HepG2 (cell line): Measurements from ENCODE around the gene DUSP7. TPM values are rescaled to one million over a fixed set of nuclear protein-coding genes. Genes with fewer than 3 reads are reported as not detected.

Experiments used
- ATAC-seq: fragments of 200-7000 bp; cut with Tn5 transposase; 3 replicates; pipeline ENCODE4 v1.9.1; 2020; ENCODE audit warnings: mild to moderate bottlenecking, moderate library complexity
- BruUV-seq: library from RNA; stranded (reverse); fragments of 400-500 nt; replicated peaks from 2 replicates; lab custom pipeline; 2021; lab: Mats Ljungman, UMichigan
- CTCF ChIA-PET: fragments of 300-600 bp; formaldehyde crosslinking; extraction: SDS; loops from one replicate; lab custom pipeline; 2021; ENCODE audit warnings: low total read pairs, inconsistent platforms, low intra/inter-chr PET ratio; lab: Yijun Ruan, JAX
- POLR2A ChIA-PET: fragments of 350-600 bp; sonication (Branson Sonifier 250); formaldehyde crosslinking; loops from one replicate; lab custom pipeline; 2020; ENCODE audit warnings: antibody characterized with exemption, inconsistent platforms; lab: Yijun Ruan, JAX
- DNase-seq: peaks from one replicate; pipeline ENCODE4 v3.0.0-alpha.2; 2015; ENCODE audit warnings: low spot score
- FAIRE-seq: peaks from 3 replicates; lab custom pipeline; 2011; peaks lifted over from hg19 to GRCh38; lab: Jason Lieb, UNC
- H2AFZ ChIP-seq: one replicate; pipeline ENCODE4 v1.6.1; 2011; ENCODE audit warnings: low read length, inconsistent platforms
- H3K27ac ChIP-seq: fragments of 300-600 bp; 3 replicates; pipeline ENCODE4 v1.8.0; 2011; ENCODE audit warnings: mixed run types, mild to moderate bottlenecking, mixed read lengths, low read length, inconsistent platforms; ENCODE audit not compliant: insufficient read depth; ENCODE audit errors: extremely low read length
- H3K27me3 ChIP-seq, 2 experiments: fragments of 200-600 bp in 1 of 2; 2 replicates in 1 of 2; 3 replicates in 1 of 2; pipeline versions ENCODE4 v1.6.0 to v1.8.0; 2011; ENCODE audit warnings: low read length in 2 of 2, mild to moderate bottlenecking in 2 of 2, moderate library complexity in 2 of 2, inconsistent platforms in 1 of 2; ENCODE audit not compliant: insufficient read depth in 2 of 2, control insufficient read depth in 1 of 2
- H3K36me3 ChIP-seq, 2 experiments: fragments of 200-600 bp in 1 of 2; replicated peaks in 1 of 2; 2 replicates in 1 of 2; 3 replicates in 1 of 2; pipeline versions ENCODE4 v1.5.1 to v1.8.0; 2011; ENCODE audit warnings: low read length in 2 of 2, inconsistent platforms in 1 of 2; ENCODE audit not compliant: insufficient read depth in 2 of 2, control insufficient read depth in 1 of 2
- H3K4me1 ChIP-seq: 2 replicates; pipeline ENCODE4 v1.5.1; 2012; ENCODE audit warnings: low read length, inconsistent platforms; ENCODE audit not compliant: insufficient read depth
- H3K4me2 ChIP-seq: 2 replicates; pipeline ENCODE4 v1.6.0; 2011; ENCODE audit warnings: low read depth, low read length, inconsistent platforms
- H3K4me3 ChIP-seq, 3 experiments: fragments of 200-600 bp in 1 of 3; sonication (generic), shearing (Covaris generic) in 1 of 3; replicated peaks in 1 of 3; 2 replicates each; pipeline ENCODE4 v1.5.1; 2011 to 2016; ENCODE audit warnings: low read length in 3 of 3, inconsistent platforms in 2 of 3, low read depth in 2 of 3, mild to moderate bottlenecking in 2 of 3, control low read depth in 1 of 3, mixed read lengths in 1 of 3; ENCODE audit not compliant: insufficient read depth in 1 of 3
- H3K79me2 ChIP-seq: one replicate; pipeline ENCODE4 v1.6.1; 2011; ENCODE audit warnings: low read length, inconsistent platforms; ENCODE audit not compliant: insufficient read depth
- H3K9ac ChIP-seq: 2 replicates; pipeline ENCODE4 v1.6.0; 2011; ENCODE audit warnings: mild to moderate bottlenecking, low read depth, low read length, inconsistent platforms; ENCODE audit not compliant: insufficient read depth
- H3K9me3 ChIP-seq: 2 replicates; pipeline ENCODE4 v1.5.1; 2012; ENCODE audit warnings: mild to moderate bottlenecking, low read length
- H4K20me1 ChIP-seq: 2 replicates; pipeline ENCODE4 v1.6.0; 2011; ENCODE audit warnings: inconsistent platforms, mild to moderate bottlenecking, low read length, moderate library complexity; ENCODE audit not compliant: insufficient read depth
- ATRX ChIP-seq: sonication (generic); formaldehyde crosslinking; IDR thresholded peaks from 2 replicates; pipeline ENCODE4 v1.4.0; 2020; ENCODE audit warnings: missing genetic modification reagents, borderline replicate concordance
- ESRRA ChIP-seq: sonication (generic); formaldehyde crosslinking; IDR thresholded peaks from 2 replicates; pipeline ENCODE4 v1.5.1; 2020; ENCODE audit warnings: mild to moderate bottlenecking, low read depth, missing genetic modification reagents
- HOXA9 ChIP-seq: sonication (generic); formaldehyde crosslinking; IDR thresholded peaks from 2 replicates; pipeline ENCODE4 v1.8.1; 2022; ENCODE audit warnings: missing genetic modification reagents, mild to moderate bottlenecking, moderate library complexity, borderline replicate concordance
- PRMT3 ChIP-seq: sonication (generic); formaldehyde crosslinking; IDR thresholded peaks from 2 replicates; pipeline ENCODE4 v1.8.1; 2022; ENCODE audit warnings: low read depth, mild to moderate bottlenecking, moderate library complexity, missing genetic modification reagents, borderline replicate concordance
- SMAD9 ChIP-seq: sonication (generic); formaldehyde crosslinking; IDR thresholded peaks from 2 replicates; pipeline ENCODE4 v1.5.1; 2020; ENCODE audit warnings: mild to moderate bottlenecking, missing genetic modification reagents
- TARDBP ChIP-seq: sonication (generic); formaldehyde crosslinking; IDR thresholded peaks from 2 replicates; pipeline ENCODE4 v1.8.0; 2022; ENCODE audit warnings: mild to moderate bottlenecking, missing genetic modification reagents
- ZNF207 ChIP-seq: fragments of 450-650 bp; IDR thresholded peaks from 2 replicates; pipeline ENCODE4 v1.6.1; 2016; ENCODE audit warnings: antibody characterized with exemption, borderline replicate concordance
- ZNF326 ChIP-seq: sonication (generic); formaldehyde crosslinking; IDR thresholded peaks from 2 replicates; pipeline ENCODE4 v1.4.0; 2020; ENCODE audit warnings: missing genetic modification reagents, borderline replicate concordance
- ZNF44 ChIP-seq: sonication (generic); formaldehyde crosslinking; IDR thresholded peaks from 2 replicates; pipeline ENCODE4 v1.5.1; 2020; ENCODE audit warnings: mild to moderate bottlenecking, missing genetic modification reagents
- WGBS: methylation state at CpG from one replicate; pipeline ENCODE4 v1.1.6; 2017; ENCODE audit warnings: low lambda C conversion rate; 5-methylcytosine and 5-hydroxymethylcytosine counted together
- in situ Hi-C: cut with HindIII; loops from 2 replicates; pipeline ENCODE4 v1.10.0; 2017; ENCODE audit warnings: low pct_unique_long_range_greater_than_20kb; ENCODE audit not compliant: extremely low pct_ligation_motif_present
- intact Hi-C: fragments of 100-400 bp; cut with micrococcal nuclease; formaldehyde crosslinking; loops from one replicate; pipeline ENCODE4 v1.10.0; 2022; ENCODE audit not compliant: unreplicated experiment
- polyA plus RNA-seq, 8 experiments: library from polyadenylated mRNA; depleted of rRNA in 3 of 8; stranded (reverse) in 7 of 8; unstranded in 1 of 8; fragments of >200 nt; fragmentation: Illumina TruSeq in 4 of 8; extraction: Trizol in 4 of 8; gene quantifications; 2 replicates each; pipeline versions ENCODE4 v1.2.1 to v1.2.3, GENCODE V29; 2011 to 2016; ENCODE audit warnings: low read depth in 4 of 8, missing spikeins in 1 of 8, mixed read lengths in 1 of 8; ENCODE audit not compliant: insufficient read depth in 1 of 8
- total RNA-seq, 5 experiments: library from RNA; depleted of rRNA; stranded (reverse); fragments of >200 nt; fragmentation: Illumina TruSeq; extraction: Trizol; gene quantifications; 2 replicates each; pipeline ENCODE4 v1.2.3, GENCODE V29; 2016; ENCODE audit warnings: low read depth in 1 of 5
- TF ChIP-seq, protein P1 (sequence below): sonication (generic); formaldehyde crosslinking; IDR thresholded peaks from 2 replicates; pipeline ENCODE4 v1.8.1; 2023; ENCODE audit warnings: mild to moderate bottlenecking, moderate library complexity, missing genetic modification reagents
- TF ChIP-seq, protein P2 (sequence below): sonication (generic); formaldehyde crosslinking; IDR thresholded peaks from 2 replicates; pipeline ENCODE4 v1.8.0; 2022; ENCODE audit warnings: missing genetic modification reagents, mild to moderate bottlenecking, borderline replicate concordance

Gene DUSP7
- total and polyA plus RNA-seq, 2 of the 13 experiments (the other 11 are each of a cell fraction or from before 2014, with no cell fraction given): 6.6 to 8.8 TPM

DNA sequence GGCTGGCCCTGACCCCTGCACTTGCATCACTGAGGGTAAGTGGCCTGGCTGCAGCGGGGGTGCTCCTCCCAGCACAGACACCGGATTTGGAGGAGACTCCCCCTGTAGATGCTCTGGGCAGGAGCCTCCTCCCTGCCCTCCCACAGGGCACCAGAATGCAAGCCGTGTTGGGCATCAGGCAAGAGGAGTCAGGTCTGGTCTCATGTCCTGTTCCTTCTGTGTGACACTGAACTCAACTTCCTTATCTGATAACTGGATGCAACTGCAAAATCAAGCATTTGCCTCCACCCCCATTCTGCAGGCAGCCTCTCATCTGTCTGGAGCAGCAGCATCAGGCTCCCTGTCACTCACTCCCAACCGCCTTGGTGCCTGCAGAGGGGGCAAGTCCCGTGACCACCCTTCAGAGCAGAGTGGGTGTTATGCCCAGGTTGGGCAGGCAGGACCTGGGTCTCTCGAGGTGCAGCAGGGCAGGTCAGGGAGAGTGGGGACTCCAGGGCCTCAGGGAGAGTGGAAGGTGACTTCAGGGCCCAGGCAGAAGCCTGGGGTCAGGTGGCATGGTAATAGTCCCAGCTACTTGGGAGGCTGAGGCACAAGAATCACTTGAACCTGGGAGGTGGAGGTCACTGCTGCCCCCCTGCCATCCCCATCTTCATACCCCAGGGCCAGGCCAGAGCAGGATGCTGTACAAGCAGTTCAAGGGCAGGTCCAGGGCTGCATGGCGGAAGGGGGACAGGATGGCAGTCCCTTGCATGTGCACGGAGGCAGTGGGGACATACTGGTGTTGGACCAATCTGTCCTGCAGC lies 50.2 kb downstream of the DUSP7 start:
- ATAC-seq: no peak
- no peak overlapping the region for H3K9ac ChIP-seq
- no peaks in the 10 kb centered on the region for H3K9me3 ChIP-seq

More for the DNA sequence above, 50.2 kb downstream of the DUSP7 start:
- no peak for TF ChIP-seq TARDBP (CRISPR knock-in tag)
- no peak for TF ChIP-seq ZNF44 (CRISPR knock-in tag)
- no peak for TF ChIP-seq ZNF207
- no peak for TF ChIP-seq ESRRA
- no peak for TF ChIP-seq PRMT3 (CRISPR knock-in tag)
- TF ChIP-seq HOXA9 (CRISPR knock-in tag): no peak
- TF ChIP-seq SMAD9: no peak
- TF ChIP-seq ZNF326: no peak
- TF ChIP-seq, protein P1, sequence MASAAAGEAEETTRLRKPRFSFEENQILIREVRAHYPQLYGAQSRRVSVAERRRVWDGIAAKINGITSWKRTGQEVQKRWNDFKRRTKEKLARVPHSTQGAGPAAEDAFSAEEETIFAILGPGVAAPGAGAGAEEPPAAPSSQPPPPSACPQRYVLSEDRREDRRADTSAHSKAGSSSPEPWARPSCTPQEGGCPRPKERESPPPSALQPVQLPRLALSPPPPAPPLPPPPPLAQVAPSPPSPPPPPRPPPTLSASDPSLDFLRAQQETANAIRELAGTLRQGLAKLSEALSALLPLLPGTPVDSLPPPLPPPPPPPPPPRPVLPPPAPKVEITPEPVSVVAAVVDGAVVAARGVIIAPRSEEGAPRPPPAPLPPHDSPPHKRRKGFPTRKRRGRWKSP: no peak
- TF ChIP-seq ATRX: no peak
- TF ChIP-seq, protein P2, sequence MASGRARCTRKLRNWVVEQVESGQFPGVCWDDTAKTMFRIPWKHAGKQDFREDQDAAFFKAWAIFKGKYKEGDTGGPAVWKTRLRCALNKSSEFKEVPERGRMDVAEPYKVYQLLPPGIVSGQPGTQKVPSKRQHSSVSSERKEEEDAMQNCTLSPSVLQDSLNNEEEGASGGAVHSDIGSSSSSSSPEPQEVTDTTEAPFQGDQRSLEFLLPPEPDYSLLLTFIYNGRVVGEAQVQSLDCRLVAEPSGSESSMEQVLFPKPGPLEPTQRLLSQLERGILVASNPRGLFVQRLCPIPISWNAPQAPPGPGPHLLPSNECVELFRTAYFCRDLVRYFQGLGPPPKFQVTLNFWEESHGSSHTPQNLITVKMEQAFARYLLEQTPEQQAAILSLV: no peak
- no peaks in the 10 kb centered on the region for H4K20me1 ChIP-seq
- H3K4me2 ChIP-seq: peak overlapping the region; percentile 62
- no peak for FAIRE-seq
- ChIA-PET POLR2A (interaction anchor here (1.1 to 2.0 kb wide), 2 partner anchors 27 to 47 kb away, joined by 4 to 7 read pairs; no protein-coding TSS in a partner anchor), CTCF (interaction anchor here (9.0 kb wide), 1 partner anchor 138 kb away, joined by 110 read pairs; no protein-coding TSS in a partner anchor)
- no peak overlapping the region for H2AFZ ChIP-seq
- in situ Hi-C loops (no loop called here), intact Hi-C loops (no loop called here)
- no peak for DNase-seq
- no peak overlapping the region for H3K27ac ChIP-seq
- no peaks in the 10 kb centered on the region for H3K36me3 ChIP-seq
- BruUV-seq: no TSS peak
- peaks cover 0 to 45% of the 10 kb centered on the region in 2 experiments; a peak in 3 of 5 replicates for H3K27me3 ChIP-seq
- H3K79me2 ChIP-seq: no peaks in the 10 kb centered on the region
- 18% methylated on average over 5 of the region's 8 CpGs for WGBS
- peak overlapping the region in 1 of 3 experiments; percentile 42; a peak in 1 of 6 replicates for H3K4me3 ChIP-seq
- H3K4me1 ChIP-seq: peaks cover 31% of the 10 kb centered on the region
